WTC11 (cell line): ENCODE data around the gene SYK. TPM values are rescaled to one million over a fixed set of nuclear protein-coding genes. Genes with fewer than 3 reads are reported as not detected.

Experiments
- ATAC-seq: fragments of 200-7000 bp; cut with Tn5 transposase; 2 replicates; pipeline ENCODE4 v1.10.0; 2021; ENCODE audit warnings: mild to moderate bottlenecking, moderate library complexity
- CTCF ChIA-PET: fragments of 300-600 bp; sonication (Branson Sonifier 250); formaldehyde crosslinking; loops from one replicate; lab custom pipeline; 2021; ENCODE audit warnings: antibody characterized with exemption; lab: Charles Lee
- POLR2A ChIA-PET: fragments of 350-600 bp; sonication (Branson Sonifier 250); formaldehyde crosslinking; loops from one replicate; lab custom pipeline; 2021; ENCODE audit warnings: antibody characterized with exemption; lab: Charles Lee
- DNase-seq: peaks from one replicate; pipeline ENCODE4 v3.0.0; 2021; ENCODE audit warnings: low spot score
- H3K27ac Mint-ChIP-seq: 2 replicates; pipeline ENCODE4 v1.8.0; 2021; ENCODE audit warnings: mixed read lengths
- H3K27me3 Mint-ChIP-seq: 2 replicates; pipeline ENCODE4 v1.8.0; 2021; ENCODE audit warnings: low read depth, mild to moderate bottlenecking, moderate library complexity, mixed read lengths
- H3K36me3 Mint-ChIP-seq: 2 replicates; pipeline ENCODE4 v1.8.0; 2021; ENCODE audit warnings: mixed read lengths
- H3K4me1 Mint-ChIP-seq: 2 replicates; pipeline ENCODE4 v1.8.0; 2022; ENCODE audit warnings: mixed read lengths
- H3K4me3 Mint-ChIP-seq: 2 replicates; pipeline ENCODE4 v1.8.0; 2021; ENCODE audit warnings: mild to moderate bottlenecking, moderate library complexity, mixed read lengths
- H3K9me3 Mint-ChIP-seq: 2 replicates; pipeline ENCODE4 v1.8.0; 2021; ENCODE audit warnings: mixed read lengths
- ARID4B ChIP-seq: sonication (generic); formaldehyde crosslinking; IDR thresholded peaks from 2 replicates; pipeline ENCODE4 v1.8.0; 2023; ENCODE audit warnings: missing genetic modification reagents, mild to moderate bottlenecking, borderline replicate concordance
- CREM ChIP-seq: sonication (generic); formaldehyde crosslinking; IDR thresholded peaks from 2 replicates; pipeline ENCODE4 v1.8.1; 2022; ENCODE audit warnings: mild to moderate bottlenecking, missing genetic modification reagents, moderate library complexity
- EMX1 ChIP-seq: fragments of 250-450 bp; sonication (Bioruptor Pico); IDR thresholded peaks from 2 replicates; pipeline ENCODE4 v1.8.0; 2021; ENCODE audit warnings: mild to moderate bottlenecking
- ESRRA ChIP-seq: sonication (generic); formaldehyde crosslinking; IDR thresholded peaks from 2 replicates; pipeline ENCODE4 v1.8.1; 2022; ENCODE audit warnings: mild to moderate bottlenecking, missing genetic modification reagents, borderline replicate concordance
- FOXK1 ChIP-seq: sonication (generic); formaldehyde crosslinking; IDR thresholded peaks from 2 replicates; pipeline ENCODE4 v1.8.0; 2022; ENCODE audit warnings: mild to moderate bottlenecking, moderate library complexity, missing genetic modification reagents
- GRHL2 ChIP-seq: fragments of 250-450 bp; sonication (Bioruptor Pico); IDR thresholded peaks from 2 replicates; pipeline ENCODE4 v1.8.0; 2022; ENCODE audit warnings: mild to moderate bottlenecking, moderate library complexity; ENCODE audit not compliant: insufficient replicate concordance, severe bottlenecking
- HMGA2 ChIP-seq: fragments of 250-450 bp; sonication (Bioruptor Pico); IDR thresholded peaks from 2 replicates; pipeline ENCODE4 v1.4.0; 2021; ENCODE audit warnings: mild to moderate bottlenecking, moderate library complexity
- IRF1 ChIP-seq: sonication (generic); formaldehyde crosslinking; IDR thresholded peaks from 2 replicates; pipeline ENCODE4 v1.8.0; 2023; ENCODE audit warnings: missing genetic modification reagents
- NFATC4 ChIP-seq: fragments of 250-450 bp; sonication (Bioruptor Pico); IDR thresholded peaks from 2 replicates; pipeline ENCODE4 v1.9.0; 2021; ENCODE audit warnings: mild to moderate bottlenecking
- STAT6 ChIP-seq: sonication (generic); formaldehyde crosslinking; conservative IDR thresholded peaks from 2 replicates; pipeline ENCODE4 v1.8.1; 2023; ENCODE audit warnings: mild to moderate bottlenecking, low read depth, missing genetic modification reagents, moderate library complexity
- ZNF232 ChIP-seq: sonication (generic); formaldehyde crosslinking; IDR thresholded peaks from 2 replicates; pipeline ENCODE4 v1.8.0; 2022; ENCODE audit warnings: mild to moderate bottlenecking, missing genetic modification reagents
- ZNF396 ChIP-seq: fragments of 250-450 bp; sonication (Bioruptor Pico); IDR thresholded peaks from 2 replicates; pipeline ENCODE4 v1.8.0; 2021; ENCODE audit warnings: mild to moderate bottlenecking, moderate library complexity, borderline replicate concordance
- ZNF423 ChIP-seq: fragments of 250-450 bp; sonication (Bioruptor Pico); IDR thresholded peaks from 2 replicates; pipeline ENCODE4 v2.1.2; 2022; ENCODE audit warnings: mild to moderate bottlenecking, moderate library complexity
- total RNA-seq: library from RNA; stranded (reverse); gene quantifications from 3 replicates; pipeline ENCODE4 v1.2.3, GENCODE V29; 2021
- TF ChIP-seq, protein P1 (sequence below): fragments of 250-450 bp; sonication (Bioruptor Pico); conservative IDR thresholded peaks from 2 replicates; pipeline ENCODE4 v1.9.0; 2021; ENCODE audit warnings: mild to moderate bottlenecking
- TF ChIP-seq, protein P2 (sequence below): sonication (generic); formaldehyde crosslinking; conservative IDR thresholded peaks from 2 replicates; pipeline ENCODE4 v1.8.1; 2022; ENCODE audit warnings: mild to moderate bottlenecking, missing genetic modification reagents
- TF ChIP-seq, protein P3 (sequence below): fragments of 250-450 bp; sonication (Bioruptor Pico); IDR thresholded peaks from 2 replicates; pipeline ENCODE4 v1.9.0; 2021; ENCODE audit warnings: mild to moderate bottlenecking, borderline replicate concordance
- TF ChIP-seq, protein P4 (sequence below): sonication (generic); formaldehyde crosslinking; IDR thresholded peaks from 2 replicates; pipeline ENCODE4 v1.8.1; 2023; ENCODE audit warnings: mild to moderate bottlenecking, missing genetic modification reagents
- TF ChIP-seq, protein P5 (sequence below): sonication (generic); formaldehyde crosslinking; IDR thresholded peaks from 2 replicates; pipeline ENCODE4 v1.8.1; 2022; ENCODE audit warnings: low read depth, mild to moderate bottlenecking, moderate library complexity, missing genetic modification reagents, borderline replicate concordance

The SYK gene
- total RNA-seq, 1 experiment from 2014 or later, result 7.4 TPM

GRCh38 chr9:90789862-90790261 is 11.8 kb upstream of the SYK start:
- Mint-ChIP-seq H3K36me3 (peaks cover 9% of the 10 kb centered on the region; the same call in 1 of the 2 replicates), H3K27me3 (no peaks in the 10 kb centered on the region), H3K27ac (no peak overlapping the region; the same call in 1 of the 2 replicates), H3K9me3 (peaks cover 10% of the 10 kb centered on the region), H3K4me1 (peaks cover 10% of the 10 kb centered on the region), H3K4me3 (no peak overlapping the region)
- DNase-seq, result no peak
- CTCF ChIA-PET, result interaction anchor here (0.6 kb wide), 1 partner anchor 108 kb away, joined by 3 read pairs; no protein-coding TSS in a partner anchor
- no peak for ATAC-seq
- POLR2A ChIA-PET, result no interaction called here
- TF ChIP-seq, protein P1, sequence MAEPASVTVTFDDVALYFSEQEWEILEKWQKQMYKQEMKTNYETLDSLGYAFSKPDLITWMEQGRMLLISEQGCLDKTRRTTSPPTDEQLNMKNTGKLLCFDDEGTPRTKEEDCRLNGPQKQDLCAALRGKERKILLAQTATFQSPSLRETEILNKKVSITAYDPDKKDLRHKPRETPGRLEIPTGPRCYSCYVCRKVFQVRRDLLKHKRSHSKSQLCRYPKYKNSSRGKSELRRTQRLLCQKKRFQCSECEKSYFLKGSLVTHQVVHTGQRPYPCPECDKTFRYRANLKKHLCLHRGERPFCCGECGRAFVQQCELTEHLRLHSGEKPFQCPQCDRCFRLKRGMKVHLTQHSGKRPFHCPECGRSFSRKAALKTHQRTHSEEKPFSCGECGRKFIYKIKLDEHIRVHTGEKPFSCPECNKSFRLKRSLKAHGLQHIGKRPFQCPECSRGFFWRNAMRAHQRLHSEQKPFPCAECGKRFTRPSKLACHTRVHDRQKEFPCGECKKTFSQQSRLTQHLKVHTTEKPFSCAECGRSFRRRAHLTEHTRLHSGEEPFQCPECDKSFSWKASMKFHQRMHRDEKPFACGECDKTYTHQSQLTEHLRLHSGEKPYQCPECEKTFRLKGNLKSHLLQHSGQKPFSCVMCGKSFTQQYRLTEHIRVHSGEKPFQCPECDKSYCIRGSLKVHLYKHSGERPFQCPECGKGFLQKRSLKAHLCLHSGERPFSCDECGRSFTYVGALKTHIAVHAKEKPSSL (CRISPR knock-in tag), result no peak
- TF ChIP-seq ZNF232 (CRISPR knock-in tag) (no peak), NFATC4 (CRISPR knock-in tag) (no peak), ARID4B (no peak), FOXK1 (CRISPR knock-in tag) (no peak), STAT6 (no peak), HMGA2 (CRISPR knock-in tag) (no peak), ESRRA (no peak), CREM (CRISPR knock-in tag) (no peak), IRF1 (CRISPR knock-in tag) (no peak), ZNF396 (CRISPR knock-in tag) (no peak), ZNF423 (no peak), EMX1 (CRISPR knock-in tag) (no peak), GRHL2 (CRISPR knock-in tag) (no peak)
- TF ChIP-seq, protein P2, sequence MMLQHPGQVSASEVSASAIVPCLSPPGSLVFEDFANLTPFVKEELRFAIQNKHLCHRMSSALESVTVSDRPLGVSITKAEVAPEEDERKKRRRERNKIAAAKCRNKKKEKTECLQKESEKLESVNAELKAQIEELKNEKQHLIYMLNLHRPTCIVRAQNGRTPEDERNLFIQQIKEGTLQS (CRISPR knock-in tag), result no peak
- TF ChIP-seq, protein P3, sequence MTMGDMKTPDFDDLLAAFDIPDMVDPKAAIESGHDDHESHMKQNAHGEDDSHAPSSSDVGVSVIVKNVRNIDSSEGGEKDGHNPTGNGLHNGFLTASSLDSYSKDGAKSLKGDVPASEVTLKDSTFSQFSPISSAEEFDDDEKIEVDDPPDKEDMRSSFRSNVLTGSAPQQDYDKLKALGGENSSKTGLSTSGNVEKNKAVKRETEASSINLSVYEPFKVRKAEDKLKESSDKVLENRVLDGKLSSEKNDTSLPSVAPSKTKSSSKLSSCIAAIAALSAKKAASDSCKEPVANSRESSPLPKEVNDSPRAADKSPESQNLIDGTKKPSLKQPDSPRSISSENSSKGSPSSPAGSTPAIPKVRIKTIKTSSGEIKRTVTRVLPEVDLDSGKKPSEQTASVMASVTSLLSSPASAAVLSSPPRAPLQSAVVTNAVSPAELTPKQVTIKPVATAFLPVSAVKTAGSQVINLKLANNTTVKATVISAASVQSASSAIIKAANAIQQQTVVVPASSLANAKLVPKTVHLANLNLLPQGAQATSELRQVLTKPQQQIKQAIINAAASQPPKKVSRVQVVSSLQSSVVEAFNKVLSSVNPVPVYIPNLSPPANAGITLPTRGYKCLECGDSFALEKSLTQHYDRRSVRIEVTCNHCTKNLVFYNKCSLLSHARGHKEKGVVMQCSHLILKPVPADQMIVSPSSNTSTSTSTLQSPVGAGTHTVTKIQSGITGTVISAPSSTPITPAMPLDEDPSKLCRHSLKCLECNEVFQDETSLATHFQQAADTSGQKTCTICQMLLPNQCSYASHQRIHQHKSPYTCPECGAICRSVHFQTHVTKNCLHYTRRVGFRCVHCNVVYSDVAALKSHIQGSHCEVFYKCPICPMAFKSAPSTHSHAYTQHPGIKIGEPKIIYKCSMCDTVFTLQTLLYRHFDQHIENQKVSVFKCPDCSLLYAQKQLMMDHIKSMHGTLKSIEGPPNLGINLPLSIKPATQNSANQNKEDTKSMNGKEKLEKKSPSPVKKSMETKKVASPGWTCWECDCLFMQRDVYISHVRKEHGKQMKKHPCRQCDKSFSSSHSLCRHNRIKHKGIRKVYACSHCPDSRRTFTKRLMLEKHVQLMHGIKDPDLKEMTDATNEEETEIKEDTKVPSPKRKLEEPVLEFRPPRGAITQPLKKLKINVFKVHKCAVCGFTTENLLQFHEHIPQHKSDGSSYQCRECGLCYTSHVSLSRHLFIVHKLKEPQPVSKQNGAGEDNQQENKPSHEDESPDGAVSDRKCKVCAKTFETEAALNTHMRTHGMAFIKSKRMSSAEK (CRISPR knock-in tag), result no peak
- TF ChIP-seq, protein P4, sequence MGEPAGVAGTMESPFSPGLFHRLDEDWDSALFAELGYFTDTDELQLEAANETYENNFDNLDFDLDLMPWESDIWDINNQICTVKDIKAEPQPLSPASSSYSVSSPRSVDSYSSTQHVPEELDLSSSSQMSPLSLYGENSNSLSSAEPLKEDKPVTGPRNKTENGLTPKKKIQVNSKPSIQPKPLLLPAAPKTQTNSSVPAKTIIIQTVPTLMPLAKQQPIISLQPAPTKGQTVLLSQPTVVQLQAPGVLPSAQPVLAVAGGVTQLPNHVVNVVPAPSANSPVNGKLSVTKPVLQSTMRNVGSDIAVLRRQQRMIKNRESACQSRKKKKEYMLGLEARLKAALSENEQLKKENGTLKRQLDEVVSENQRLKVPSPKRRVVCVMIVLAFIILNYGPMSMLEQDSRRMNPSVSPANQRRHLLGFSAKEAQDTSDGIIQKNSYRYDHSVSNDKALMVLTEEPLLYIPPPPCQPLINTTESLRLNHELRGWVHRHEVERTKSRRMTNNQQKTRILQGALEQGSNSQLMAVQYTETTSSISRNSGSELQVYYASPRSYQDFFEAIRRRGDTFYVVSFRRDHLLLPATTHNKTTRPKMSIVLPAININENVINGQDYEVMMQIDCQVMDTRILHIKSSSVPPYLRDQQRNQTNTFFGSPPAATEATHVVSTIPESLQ, result no peak
- TF ChIP-seq, protein P5, sequence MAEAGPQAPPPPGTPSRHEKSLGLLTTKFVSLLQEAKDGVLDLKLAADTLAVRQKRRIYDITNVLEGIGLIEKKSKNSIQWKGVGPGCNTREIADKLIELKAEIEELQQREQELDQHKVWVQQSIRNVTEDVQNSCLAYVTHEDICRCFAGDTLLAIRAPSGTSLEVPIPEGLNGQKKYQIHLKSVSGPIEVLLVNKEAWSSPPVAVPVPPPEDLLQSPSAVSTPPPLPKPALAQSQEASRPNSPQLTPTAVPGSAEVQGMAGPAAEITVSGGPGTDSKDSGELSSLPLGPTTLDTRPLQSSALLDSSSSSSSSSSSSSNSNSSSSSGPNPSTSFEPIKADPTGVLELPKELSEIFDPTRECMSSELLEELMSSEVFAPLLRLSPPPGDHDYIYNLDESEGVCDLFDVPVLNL (CRISPR knock-in tag), result no peak
